Mucosa of stomach (tissue), 1 donor: ENCODE measurements around the gene SVOP.
A peak's percentile ranks its signal among the peaks of the same experiment; 100 is the strongest.
"Not testable (repeated sequence)": the region's sequence is repeated elsewhere in the genome, so short reads cannot be mapped to it uniquely, and the experiment has no call there.

Experiments used
- H3K27me3 ChIP-seq: one replicate; pipeline ENCODE4 v1.7.0; 2013; ENCODE audit warnings: mild to moderate bottlenecking, low read length; ENCODE audit not compliant: control insufficient read depth, insufficient read depth
- H3K36me3 ChIP-seq: one replicate; pipeline ENCODE4 v1.7.0; 2013; ENCODE audit warnings: low read length; ENCODE audit not compliant: control insufficient read depth, insufficient read depth
- H3K4me1 ChIP-seq: one replicate; pipeline ENCODE4 v1.7.0; 2013; ENCODE audit warnings: mild to moderate bottlenecking, low read length; ENCODE audit not compliant: control insufficient read depth, insufficient read depth
- H3K4me3 ChIP-seq: one replicate; pipeline ENCODE4 v1.7.0; 2013; ENCODE audit warnings: low read length
- H3K9ac ChIP-seq: one replicate; pipeline ENCODE4 v1.7.0; 2013; ENCODE audit warnings: mild to moderate bottlenecking, low read length, moderate library complexity
- H3K9me3 ChIP-seq: one replicate; pipeline ENCODE4 v1.7.0; 2013; ENCODE audit warnings: mild to moderate bottlenecking, low read length, moderate library complexity; ENCODE audit not compliant: control insufficient read depth
- donor health status: Pancreatic carcinoma.

SVOP gene

GRCh38 chr12:108865169-108865568, 155.7 kb downstream of the SVOP start:
- H3K4me3 ChIP-seq = no peak overlapping the region
- H3K9ac ChIP-seq = no peak overlapping the region
- no peaks in the 10 kb centered on the region for H3K27me3 ChIP-seq
- H3K36me3 ChIP-seq = no peaks in the 10 kb centered on the region
- H3K9me3 ChIP-seq = no peaks in the 10 kb centered on the region
- H3K4me1 ChIP-seq = no peaks in the 10 kb centered on the region

DNA sequence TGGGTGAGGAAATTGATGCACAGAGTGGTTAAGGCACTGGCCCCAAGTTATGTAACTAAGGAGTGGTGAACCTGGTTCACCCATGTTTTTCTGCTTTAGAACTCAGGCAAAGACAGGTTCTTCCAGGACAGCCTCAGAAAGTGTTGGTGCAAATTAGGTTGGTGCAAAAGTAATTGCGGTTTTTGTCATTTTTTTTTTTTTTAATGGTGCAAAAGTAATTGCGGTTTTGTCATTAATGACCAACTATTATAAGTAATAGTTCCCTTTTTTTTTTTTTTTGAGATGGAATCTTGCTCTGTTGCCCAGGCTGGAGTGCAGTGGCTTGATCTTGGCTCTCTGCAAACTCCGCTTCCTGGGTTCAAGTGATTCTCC, 158.3 kb downstream of the SVOP start:
- Histone ChIP-seq H3K27me3 (no peaks in the 10 kb centered on the region), H3K9ac (no peak overlapping the region), H3K4me3 (no peak overlapping the region), H3K9me3 (no peaks in the 10 kb centered on the region), H3K4me1 (peaks cover 12% of the 10 kb centered on the region), H3K36me3 (no peaks in the 10 kb centered on the region)

DNA sequence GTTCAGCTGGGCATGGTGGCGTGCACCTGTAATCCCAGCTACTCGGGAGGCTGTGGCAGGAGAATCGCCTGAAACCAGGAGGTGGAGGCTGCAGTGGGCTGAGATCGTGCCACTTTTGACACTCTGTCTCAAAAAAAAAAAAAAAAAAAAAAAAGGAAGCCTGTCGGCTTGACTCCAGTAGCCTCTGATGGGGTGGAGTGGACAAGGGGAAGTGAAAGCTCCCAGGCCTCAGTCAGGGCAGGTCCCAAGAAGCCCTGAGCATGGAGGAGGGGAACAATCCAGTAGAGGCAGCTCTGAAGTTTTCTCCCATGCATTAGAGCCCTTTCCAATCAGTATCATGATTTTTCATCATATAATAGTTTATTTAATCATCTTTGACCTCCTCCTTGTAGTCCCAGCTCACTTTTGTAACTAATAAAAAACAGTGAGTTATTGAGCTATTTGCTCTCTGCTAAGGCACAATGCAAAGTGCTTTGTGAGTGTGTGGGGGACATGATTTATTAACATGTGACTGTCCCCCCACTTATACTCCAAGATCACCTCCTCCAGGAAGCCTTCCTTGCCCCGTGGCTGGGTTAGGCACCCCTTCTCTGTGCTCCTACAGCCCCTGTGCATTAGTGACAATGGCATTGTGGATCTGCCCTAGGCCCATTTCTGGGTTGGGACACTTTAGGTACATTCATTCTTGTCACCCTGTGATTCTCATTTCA, 158.8 kb downstream of the SVOP start:
- no peak overlapping the region for H3K4me3 ChIP-seq
- H3K36me3 ChIP-seq = no peaks in the 10 kb centered on the region
- H3K27me3 ChIP-seq = no peaks in the 10 kb centered on the region
- peaks cover 12% of the 10 kb centered on the region for H3K4me1 ChIP-seq
- no peaks in the 10 kb centered on the region for H3K9me3 ChIP-seq
- no peak overlapping the region for H3K9ac ChIP-seq

GRCh38 chr12:108860443-108860842, 160.4 kb downstream of the SVOP start:
- Histone ChIP-seq H3K9me3 (no peaks in the 10 kb centered on the region), H3K9ac (no peak overlapping the region), H3K4me3 (no peak overlapping the region), H3K4me1 (peaks cover 27% of the 10 kb centered on the region), H3K27me3 (no peaks in the 10 kb centered on the region), H3K36me3 (no peaks in the 10 kb centered on the region)

DNA sequence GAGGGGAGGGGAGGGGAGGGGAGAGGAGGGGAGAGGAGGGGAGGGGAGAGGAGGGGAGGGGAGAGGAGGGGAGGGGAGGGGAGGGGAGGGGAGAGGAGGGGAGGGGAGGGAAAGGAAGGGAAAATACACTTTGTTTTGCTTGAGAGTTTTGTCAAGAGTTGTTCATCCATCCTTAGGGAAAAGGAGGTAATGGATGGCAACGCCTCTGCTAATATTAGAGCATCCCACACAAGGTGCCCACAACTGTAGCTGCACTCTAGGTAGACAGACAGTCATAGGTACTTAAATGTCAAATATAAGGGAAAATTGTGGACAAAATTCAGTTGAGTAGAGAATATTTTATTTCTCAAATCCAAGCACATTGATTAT, 161.0 kb downstream of the SVOP start:
- Histone ChIP-seq H3K27me3 (no peaks in the 10 kb centered on the region), H3K9ac (no peak overlapping the region), H3K4me1 (peaks cover 27% of the 10 kb centered on the region), H3K9me3 (no peaks in the 10 kb centered on the region), H3K36me3 (no peaks in the 10 kb centered on the region), H3K4me3 (no peak overlapping the region)

- H3K9me3 ChIP-seq, H3K36me3 ChIP-seq, H3K27me3 ChIP-seq, H3K9ac ChIP-seq: not testable (repeated sequence)
- Histone ChIP-seq H3K4me1 (peaks cover 32% of the 10 kb centered on the region), H3K4me3 (peak overlapping the region; percentile 1)
Observed at GRCh38 chr12:108859141-108859922, 161.5 kb downstream of the SVOP start.

DNA sequence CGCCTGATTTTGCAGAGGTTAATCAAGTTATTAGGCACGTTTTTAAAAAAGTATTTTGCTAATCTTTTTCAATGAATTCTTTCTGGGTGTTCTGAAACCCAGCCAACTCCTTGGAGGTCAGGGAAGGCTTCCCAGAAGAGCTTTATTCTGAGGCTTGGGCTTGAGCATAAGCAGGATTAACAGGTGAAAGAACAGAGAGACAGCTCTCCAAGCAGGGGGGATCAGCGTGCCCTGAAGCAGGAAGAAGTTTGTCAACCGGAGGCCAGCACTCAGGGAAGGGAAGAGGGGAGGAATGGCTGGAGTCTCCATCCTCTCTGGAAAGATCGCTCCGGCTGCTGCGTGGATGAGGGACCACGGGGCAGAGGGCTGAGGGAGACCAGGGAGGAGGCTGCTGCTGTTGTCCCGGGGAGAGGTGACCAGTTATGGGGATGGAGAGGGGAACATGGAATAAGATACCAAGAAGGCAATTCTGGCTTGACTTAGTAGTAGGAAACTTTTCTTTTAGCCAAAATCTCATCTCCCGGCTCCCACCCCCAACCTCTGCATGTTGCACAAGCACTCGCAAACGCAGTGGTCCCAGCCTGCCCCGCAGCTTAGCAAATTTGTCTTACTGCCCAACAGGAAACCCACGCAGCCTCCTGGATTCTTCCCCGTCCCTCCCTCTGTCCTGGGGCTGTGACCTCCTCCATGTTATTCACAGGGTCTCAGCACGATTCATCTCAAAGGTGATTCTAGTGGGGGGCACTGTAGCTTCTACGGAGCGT, 162.4 kb downstream of the SVOP start:
- no peaks in the 10 kb centered on the region for H3K36me3 ChIP-seq
- H3K9me3 ChIP-seq = no peaks in the 10 kb centered on the region
- peak overlapping the region; percentile 56 for H3K9ac ChIP-seq
- H3K4me3 ChIP-seq = peak overlapping the region; percentile 1
- no peaks in the 10 kb centered on the region for H3K27me3 ChIP-seq
- H3K4me1 ChIP-seq = peaks cover 32% of the 10 kb centered on the region
